Stimulated activated CD4-positive, alpha-beta T cell treated with anti-CD3 and anti-CD28 coated beads, Interleukin-15, amount 100 ng/mL, for 48 hours (primary cell): ENCODE results near the gene LRRC74B.
"Not testable (repeated sequence)": the region's sequence is repeated elsewhere in the genome, so short reads cannot be mapped to it uniquely, and the experiment has no call there.

Experiments
- DNase-seq, 2 donors: peaks; one replicate each; pipeline ENCODE4 v3.0.0-alpha.2; 2020; ENCODE audit warnings: low read depth in 2 of 2

Gene LRRC74B

GRCh38 chr22:21054046-21054713 is 8.4 kb downstream of the LRRC74B start:
- no peak for DNase-seq

- no peak for DNase-seq
Measured at GRCh38 chr22:21054714-21055563, 9.2 kb downstream of the LRRC74B start.

- no peak for DNase-seq
Measured at GRCh38 chr22:21055564-21055834, 9.8 kb downstream of the LRRC74B start.

GRCh38 chr22:21055880-21056319 is 10.2 kb downstream of the LRRC74B start:
- DNase-seq = no peak

GRCh38 chr22:21060363-21060762 is 14.6 kb downstream of the LRRC74B start:
- not testable (repeated sequence) for DNase-seq

- DNase-seq = not testable (repeated sequence)
Measured at GRCh38 chr22:21061660-21062321, 16.0 kb downstream of the LRRC74B start.

GRCh38 chr22:21064425-21064824 is 18.7 kb downstream of the LRRC74B start:
- not testable (repeated sequence) for DNase-seq

- DNase-seq = no peak
Measured at GRCh38 chr22:21064917-21065864, 19.4 kb downstream of the LRRC74B start.

GRCh38 chr22:21067075-21067900 is 21.5 kb downstream of the LRRC74B start:
- DNase-seq = no peak

- no peak for DNase-seq
Measured at GRCh38 chr22:21067901-21068680, 22.3 kb downstream of the LRRC74B start.

GRCh38 chr22:21068681-21069276 is 23.0 kb downstream of the LRRC74B start:
- no peak for DNase-seq

- DNase-seq = no peak
Measured at GRCh38 chr22:21069375-21069774, 23.6 kb downstream of the LRRC74B start.

- DNase-seq = no peak
Measured at GRCh38 chr22:21070690-21071615, 25.2 kb downstream of the LRRC74B start.

GRCh38 chr22:21071796-21072195 is 26.1 kb downstream of the LRRC74B start:
- DNase-seq = not testable (repeated sequence)

- no peak for DNase-seq
Measured at GRCh38 chr22:21073023-21073422, 27.3 kb downstream of the LRRC74B start.

- no peak for DNase-seq
Measured at GRCh38 chr22:21073482-21073881, 27.7 kb downstream of the LRRC74B start.

GRCh38 chr22:21074102-21074715 is 28.5 kb downstream of the LRRC74B start:
- DNase-seq = no peak
